ENCODE results near the gene TMEM87B.

The TMEM87B gene

GRCh38 chr2:112143150-112143549, 88.1 kb downstream of the TMEM87B start:
- H2AFZ ChIP-seq (ENCODE audit: low read length) = no peak overlapping the region
- no peaks in the 10 kb centered on the region for H3K4me1 ChIP-seq (ENCODE audit: insufficient read depth, low read length, severe bottlenecking)
- no peaks in the 10 kb centered on the region for H3K9me3 ChIP-seq (ENCODE audit: low read length)
- no peaks in the 10 kb centered on the region for H3F3A ChIP-seq (ENCODE audit: insufficient read depth, low read length)
- no peaks in the 10 kb centered on the region for H3K36me3 ChIP-seq (ENCODE audit: insufficient read depth, low read length)
- no peak overlapping the region for H3K4me2 ChIP-seq (ENCODE audit: low read length)
- no peaks in the 10 kb centered on the region for H3K79me2 ChIP-seq (ENCODE audit: insufficient read depth, low read length)
- no peak overlapping the region for H3K4me3 ChIP-seq (ENCODE audit: low read depth, low read length, poor library complexity, severe bottlenecking)
- no peak overlapping the region for H3K27ac ChIP-seq (ENCODE audit: low read depth, low read length, poor library complexity, severe bottlenecking)
- no peaks in the 10 kb centered on the region for H4K20me1 ChIP-seq (ENCODE audit: insufficient read depth, low read length)
- TF ChIP-seq EZH2 (IDR thresholded peaks at IDR 0.05; ENCODE audit: borderline replicate concordance, low read length) (no peak), CTCF (IDR thresholded peaks at IDR 0.05; ENCODE audit: low read length) (no peak)
- H3K27me3 ChIP-seq (ENCODE audit: insufficient read depth, low read length) = no peaks in the 10 kb centered on the region
- H3K9me2 ChIP-seq (ENCODE audit: low read depth, low read length) = no peaks in the 10 kb centered on the region
- H3K9ac ChIP-seq (ENCODE audit: low read length) = no peak overlapping the region

GRCh38 chr2:112144966-112145365, 89.9 kb downstream of the TMEM87B start:
- no peak overlapping the region for H3K4me3 ChIP-seq (ENCODE audit: low read depth, low read length, poor library complexity, severe bottlenecking)
- no peaks in the 10 kb centered on the region for H3K36me3 ChIP-seq (ENCODE audit: insufficient read depth, low read length)
- H3K79me2 ChIP-seq (ENCODE audit: insufficient read depth, low read length) = no peaks in the 10 kb centered on the region
- no peaks in the 10 kb centered on the region for H3F3A ChIP-seq (ENCODE audit: insufficient read depth, low read length)
- no peak overlapping the region for H3K27ac ChIP-seq (ENCODE audit: low read depth, low read length, poor library complexity, severe bottlenecking)
- H3K9ac ChIP-seq (ENCODE audit: low read length) = no peak overlapping the region
- no peaks in the 10 kb centered on the region for H3K9me2 ChIP-seq (ENCODE audit: low read depth, low read length)
- H3K4me1 ChIP-seq (ENCODE audit: insufficient read depth, low read length, severe bottlenecking) = peaks cover 4% of the 10 kb centered on the region
- no peaks in the 10 kb centered on the region for H3K27me3 ChIP-seq (ENCODE audit: insufficient read depth, low read length)
- no peaks in the 10 kb centered on the region for H3K9me3 ChIP-seq (ENCODE audit: low read length)
- H3K4me2 ChIP-seq (ENCODE audit: low read length) = no peak overlapping the region
- no peak for TF ChIP-seq EZH2 (IDR thresholded peaks at IDR 0.05; ENCODE audit: borderline replicate concordance, low read length)
- no peak for TF ChIP-seq CTCF (IDR thresholded peaks at IDR 0.05; ENCODE audit: low read length)
- no peak overlapping the region for H2AFZ ChIP-seq (ENCODE audit: low read length)
- no peaks in the 10 kb centered on the region for H4K20me1 ChIP-seq (ENCODE audit: insufficient read depth, low read length)

GRCh38 chr2:112147382-112148168, 92.5 kb downstream of the TMEM87B start:
- TF ChIP-seq EZH2 (IDR thresholded peaks at IDR 0.05; ENCODE audit: borderline replicate concordance, low read length) (no peak), CTCF (IDR thresholded peaks at IDR 0.05; ENCODE audit: low read length) (no peak)
- H3K9ac ChIP-seq (ENCODE audit: low read length) = no peak overlapping the region
- no peak overlapping the region for H3K4me2 ChIP-seq (ENCODE audit: low read length)
- H3K79me2 ChIP-seq (ENCODE audit: insufficient read depth, low read length) = no peaks in the 10 kb centered on the region
- peaks cover 14% of the 10 kb centered on the region for H3K4me1 ChIP-seq (ENCODE audit: insufficient read depth, low read length, severe bottlenecking)
- H4K20me1 ChIP-seq (ENCODE audit: insufficient read depth, low read length) = no peaks in the 10 kb centered on the region
- H2AFZ ChIP-seq (ENCODE audit: low read length) = no peak overlapping the region
- H3K27me3 ChIP-seq (ENCODE audit: insufficient read depth, low read length) = no peaks in the 10 kb centered on the region
- H3K27ac ChIP-seq (ENCODE audit: low read depth, low read length, poor library complexity, severe bottlenecking) = no peak overlapping the region
- no peak overlapping the region for H3K4me3 ChIP-seq (ENCODE audit: low read depth, low read length, poor library complexity, severe bottlenecking)
- H3K9me3 ChIP-seq (ENCODE audit: low read length) = no peaks in the 10 kb centered on the region
- H3K36me3 ChIP-seq (ENCODE audit: insufficient read depth, low read length) = no peaks in the 10 kb centered on the region
- no peaks in the 10 kb centered on the region for H3F3A ChIP-seq (ENCODE audit: insufficient read depth, low read length)
- H3K9me2 ChIP-seq (ENCODE audit: low read depth, low read length) = no peaks in the 10 kb centered on the region
